Coronary artery (tissue), 2 donors: Measurements from ENCODE around the gene OR1D5.
"Not testable (repeated sequence)": the region's sequence is repeated elsewhere in the genome, so short reads cannot be mapped to it uniquely, and the experiment has no call there.

ENCODE experiments used
- DNase-seq: peaks from one replicate; pipeline ENCODE4 v3.0.0-alpha.2; 2017; ENCODE audit warnings: low spot score
- H3K27ac ChIP-seq, 2 donors: fragments of 200-600 bp; sonication (generic); one replicate each; pipeline ENCODE4 v1.5.1; 2016 to 2019
- H3K4me3 ChIP-seq: fragments of 200-600 bp; sonication (generic); 2 replicates; pipeline ENCODE4 v1.5.1; 2016; ENCODE audit warnings: mild to moderate bottlenecking, moderate library complexity
- CTCF ChIP-seq: fragments of 200-600 bp; sonication (generic); IDR thresholded peaks from one replicate; pipeline ENCODE4 v1.5.1; 2019; ENCODE audit warnings: antibody characterized with exemption

The OR1D5 gene

GRCh38 chr17:3035256-3035967 is 28.0 kb downstream of the OR1D5 start:
- TF ChIP-seq CTCF, result no peak
- peak; percentile 71 for DNase-seq

GRCh38 chr17:3034578-3034920 is 28.9 kb downstream of the OR1D5 start:
- Histone ChIP-seq H3K27ac (no peak overlapping the region), H3K4me3 (no peak overlapping the region)
- TF ChIP-seq CTCF, result no peak
- DNase-seq, result peak; percentile 54

More at GRCh38 chr17:3035256-3035967, 28.0 kb downstream of the OR1D5 start:
- Histone ChIP-seq H3K4me3 (no peak overlapping the region), H3K27ac (no peak overlapping the region)

- peak; percentile 28 for DNase-seq
- no peak for TF ChIP-seq CTCF
- Histone ChIP-seq H3K27ac (no peak overlapping the region), H3K4me3 (no peak overlapping the region)
Measured at GRCh38 chr17:3033741-3034577, 29.4 kb downstream of the OR1D5 start.

- peak; percentile 63 for DNase-seq
- Histone ChIP-seq H3K4me3 (no peak overlapping the region), H3K27ac (no peak overlapping the region)
- no peak for TF ChIP-seq CTCF
Measured at GRCh38 chr17:3033248-3033640, 30.2 kb downstream of the OR1D5 start.

- Histone ChIP-seq H3K4me3 (no peak overlapping the region), H3K27ac (no peak overlapping the region)
- TF ChIP-seq CTCF, result no peak
- DNase-seq, result peak; percentile 61
Measured at GRCh38 chr17:3032258-3033247, 30.9 kb downstream of the OR1D5 start.

- H3K27ac ChIP-seq, result peak overlapping the region in 1 of 2 donors; percentile 56
- not testable (repeated sequence) for H3K4me3 ChIP-seq
- DNase-seq, result peak; percentile 47
Measured at GRCh38 chr17:3030852-3031470, 32.4 kb downstream of the OR1D5 start.
